GM12878 (cell line): ENCODE data around the gene GPC6. TPM values are rescaled to one million over a fixed set of nuclear protein-coding genes. Genes with fewer than 3 reads are reported as not detected.

Experiments
- ATAC-seq: fragments of 200-7000 bp; cut with Tn5 transposase; 3 replicates; pipeline ENCODE4 v1.9.1; 2020; ENCODE audit warnings: mild to moderate bottlenecking, moderate library complexity
- BruUV-seq: library from RNA; stranded (reverse); fragments of 400-500 nt; replicated peaks from 2 replicates; lab custom pipeline; 2021; lab: Mats Ljungman, UMichigan
- CTCF ChIA-PET: fragments of 300-600 bp; sonication (Branson Sonifier 250); formaldehyde crosslinking; extraction: SDS; loops from one replicate; lab custom pipeline; 2021; ENCODE audit warnings: inconsistent platforms; lab: Yijun Ruan, JAX
- POLR2A ChIA-PET: fragments of 350-600 bp; formaldehyde crosslinking; extraction: SDS; loops from one replicate; lab custom pipeline; 2021; ENCODE audit warnings: inconsistent platforms; lab: Charles Lee
- RAD21 ChIA-PET: fragments of 300-600 bp; sonication (Branson Sonifier 250); formaldehyde crosslinking; loops from one replicate; lab custom pipeline; 2023; ENCODE audit warnings: antibody characterized with exemption; ENCODE audit not compliant: unreplicated experiment; lab: Charles Lee
- SMC1A ChIA-PET: fragments of 300-600 bp; sonication (Branson Sonifier 250); formaldehyde crosslinking; loops from one replicate; lab custom pipeline; 2023; ENCODE audit not compliant: unreplicated experiment, uncharacterized antibody; lab: Charles Lee
- DNase-seq: peaks from one replicate; pipeline ENCODE4 v3.0.0-alpha.2; 2011; ENCODE audit warnings: low read depth, low spot score
- FAIRE-seq: peaks from 3 replicates; lab custom pipeline; 2011; peaks lifted over from hg19 to GRCh38; lab: Jason Lieb, UNC
- H2AFZ ChIP-seq: 2 replicates; pipeline ENCODE4 v1.6.0; 2011; ENCODE audit warnings: low read depth, low read length, control low read depth; ENCODE audit not compliant: control insufficient read depth
- H3K27ac ChIP-seq: 2 replicates; pipeline ENCODE4 v1.5.1; 2011; ENCODE audit warnings: control low read depth; ENCODE audit not compliant: control insufficient read depth, insufficient read depth
- H3K27me3 ChIP-seq, 2 experiments: replicated peaks in 1 of 2; 2 replicates each; pipeline versions ENCODE4 v1.6.0 to v1.6.1; 2011; ENCODE audit warnings: low read length in 1 of 2; ENCODE audit not compliant: control insufficient read depth in 2 of 2, insufficient read depth in 2 of 2
- H3K36me3 ChIP-seq, 2 experiments: 2 replicates each; pipeline ENCODE4 v1.5.1; 2011; ENCODE audit warnings: low read length in 1 of 2; ENCODE audit not compliant: control insufficient read depth in 2 of 2, insufficient read depth in 2 of 2
- H3K4me1 ChIP-seq: 2 replicates; pipeline ENCODE4 v1.6.1; 2011; ENCODE audit warnings: mild to moderate bottlenecking, low read length, moderate library complexity, mixed read lengths; ENCODE audit not compliant: control insufficient read depth, insufficient read depth
- H3K4me2 ChIP-seq: 2 replicates; pipeline ENCODE4 v1.6.0; 2011; ENCODE audit warnings: control low read depth; ENCODE audit not compliant: control insufficient read depth, insufficient read depth
- H3K4me3 ChIP-seq: fragments of 200-600 bp; sonication (generic); 2 replicates; pipeline ENCODE4 v1.5.1; 2016
- H3K79me2 ChIP-seq: 2 replicates; pipeline ENCODE4 v1.6.0; 2011; ENCODE audit warnings: low read length; ENCODE audit not compliant: control insufficient read depth, insufficient read depth
- H3K9ac ChIP-seq: 2 replicates; pipeline ENCODE4 v1.8.0; 2011; ENCODE audit warnings: low read length, control low read depth, mixed read lengths; ENCODE audit not compliant: control insufficient read depth, insufficient read depth
- H3K9me3 ChIP-seq: replicated peaks from 3 replicates; pipeline ENCODE4 v1.5.1; 2011; ENCODE audit warnings: mild to moderate bottlenecking, low read length; ENCODE audit not compliant: control insufficient read depth, insufficient read depth
- H4K20me1 ChIP-seq: 2 replicates; pipeline ENCODE4 v1.6.0; 2011; ENCODE audit not compliant: control insufficient read depth, insufficient read depth
- ELK1 ChIP-seq: IDR thresholded peaks from 2 replicates; pipeline ENCODE4 v1.6.1; 2012; ENCODE audit warnings: low read depth, low read length, improper control_type of control experiment
- ETV6 ChIP-seq, 2 experiments: fragments of 450-650 bp in 1 of 2; IDR thresholded peaks in 1 of 2; conservative IDR thresholded peaks in 1 of 2; 2 replicates each; pipeline ENCODE4 v1.6.1; 2014; ENCODE audit warnings: antibody characterized with exemption in 1 of 2, borderline replicate concordance in 1 of 2, low read depth in 1 of 2, mild to moderate bottlenecking in 1 of 2, moderate library complexity in 1 of 2
- GATAD2B ChIP-seq: fragments of 450-650 bp; conservative IDR thresholded peaks from 2 replicates; pipeline ENCODE4 v1.6.1; 2017; ENCODE audit warnings: low read depth, mild to moderate bottlenecking, moderate library complexity
- JUNB ChIP-seq: IDR thresholded peaks from 2 replicates; pipeline ENCODE4 v1.6.1; 2016; ENCODE audit warnings: antibody characterized with exemption, mild to moderate bottlenecking
- MLLT1 ChIP-seq: fragments of 450-650 bp; IDR thresholded peaks from 2 replicates; pipeline ENCODE4 v1.6.1; 2016; ENCODE audit warnings: mild to moderate bottlenecking
- SMARCA5 ChIP-seq: fragments of 450-650 bp; IDR thresholded peaks from 2 replicates; pipeline ENCODE4 v1.6.1; 2017; ENCODE audit warnings: mild to moderate bottlenecking
- SREBF1 ChIP-seq: IDR thresholded peaks from 2 replicates; pipeline ENCODE4 v1.6.1; 2012; ENCODE audit warnings: mild to moderate bottlenecking, low read length
- ZNF217 ChIP-seq: fragments of 450-650 bp; IDR thresholded peaks from 2 replicates; pipeline ENCODE4 v1.6.1; 2017; ENCODE audit warnings: antibody characterized with exemption, mild to moderate bottlenecking
- WGBS: methylation state at CpG from one replicate; pipeline ENCODE4 v1.1.6; 2016; ENCODE audit warnings: low lambda C conversion rate; ENCODE audit not compliant: insufficient replicate concordance, insufficient coverage; ENCODE audit errors: missing lambda C conversion rate; 5-methylcytosine and 5-hydroxymethylcytosine counted together
- in situ Hi-C: fragments of 300-500 bp; cut with MboI; formaldehyde crosslinking; loops from 9 replicates; pipeline ENCODE4 v1.14.3; 2018; ENCODE audit warnings: mixed read lengths
- intact Hi-C: fragments of 100-400 bp; cut with micrococcal nuclease; formaldehyde crosslinking; loops from one replicate; pipeline ENCODE4 v1.14.2; 2022; ENCODE audit not compliant: unreplicated experiment
- polyA plus RNA-seq, 11 experiments: library from polyadenylated mRNA; depleted of rRNA in 4 of 11; unstranded in 6 of 11; stranded (reverse) in 5 of 11; fragments of >200 nt; fragmentation: Nextera tagmentation in 4 of 11; fragmentation: Illumina TruSeq in 1 of 11; extraction: Ambion mirVana in 4 of 11; extraction: Trizol in 1 of 11; gene quantifications; 1 replicate in 1 of 11; 2 replicates in 10 of 11; pipeline versions ENCODE4 v1.2.1 to v1.2.3, GENCODE V29; 2011 to 2016; ENCODE audit warnings: inconsistent platforms in 2 of 11, missing spikeins in 2 of 11, low read depth in 1 of 11
- total RNA-seq, 4 experiments: library from RNA; depleted of rRNA in 3 of 4; stranded (reverse); fragments of >200 nt in 3 of 4; fragmentation: Illumina TruSeq in 1 of 4; extraction: Trizol in 1 of 4; gene quantifications; 2 replicates each; pipeline versions ENCODE4 v1.2.1 to v1.2.3, GENCODE V29; 2013 to 2021

GPC6 gene
- total and polyA plus RNA-seq, 10 of the 15 experiments (the other 5 are each of a cell fraction or from before 2014, with no cell fraction given) = 0.03 to 0.04 (median 0.03) TPM; not detected in 7

GRCh38 chr13:94050686-94051085 lies 824.1 kb downstream of the GPC6 start:
- Histone ChIP-seq H3K36me3 (no peaks in the 10 kb centered on the region), H2AFZ (no peak overlapping the region), H4K20me1 (no peaks in the 10 kb centered on the region), H3K27me3 (no peaks in the 10 kb centered on the region), H3K9me3 (no peaks in the 10 kb centered on the region), H3K4me3 (no peak overlapping the region), H3K79me2 (no peaks in the 10 kb centered on the region), H3K4me2 (no peak overlapping the region), H3K27ac (no peak overlapping the region), H3K9ac (no peak overlapping the region), H3K4me1 (no peaks in the 10 kb centered on the region)
- no TSS peak for BruUV-seq
- TF ChIP-seq GATAD2B (no peak), SREBF1 (no peak), ELK1 (no peak), ETV6 (conservative IDR thresholded peaks at IDR 0.05 in 1 of 2, IDR thresholded peaks at IDR 0.05 in 1 of 2; ENCODE audit: borderline replicate concordance in 1 of 2, low read depth in 1 of 2) (no peak), SMARCA5 (no peak), ZNF217 (no peak), MLLT1 (no peak), JUNB (no peak)
- RAD21 ChIA-PET = no interaction called here
- SMC1A ChIA-PET = no interaction called here
- FAIRE-seq = no peak
- in situ Hi-C loops (no loop called here), intact Hi-C loops (no loop called here)
- WGBS = 0% methylated on average over 2 of the region's 2 CpGs
- DNase-seq = no peak
- ATAC-seq = no peak
- POLR2A ChIA-PET = no interaction called here
- CTCF ChIA-PET = interaction anchor here (0.6 kb wide), 1 partner anchor 8 kb away, joined by 3 read pairs; no protein-coding TSS in a partner anchor
